Panc1 (cell line): ENCODE data around the gene SYNE1. TPM values are rescaled to one million over a fixed set of nuclear protein-coding genes. Genes with fewer than 3 reads are reported as not detected.

ENCODE experiments used
- ATAC-seq: fragments of 200-7000 bp; cut with Tn5 transposase; 2 replicates; pipeline ENCODE4 v1.9.1; 2020; ENCODE audit warnings: mild to moderate bottlenecking, moderate library complexity
- BruUV-seq: library from RNA; stranded (reverse); fragments of 400-500 nt; replicated peaks from 2 replicates; lab custom pipeline; 2021; lab: Mats Ljungman, UMichigan
- CTCF ChIA-PET: fragments of 300-600 bp; sonication (Branson Sonifier 250); formaldehyde crosslinking; loops from one replicate; lab custom pipeline; 2022; ENCODE audit warnings: antibody characterized with exemption; lab: Charles Lee
- POLR2A ChIA-PET: fragments of 300-600 bp; sonication (Branson Sonifier 250); formaldehyde crosslinking; loops from one replicate; lab custom pipeline; 2022; ENCODE audit warnings: antibody characterized with exemption; lab: Charles Lee
- DNase-seq: peaks from one replicate; pipeline ENCODE4 v3.0.0-alpha.2; 2010; ENCODE audit warnings: low read depth, low spot score
- H3K27ac ChIP-seq: 2 replicates; pipeline ENCODE4 v1.5.1; 2011; ENCODE audit warnings: mild to moderate bottlenecking, low read length, inconsistent platforms
- H3K27me3 ChIP-seq: fragments of 200-500 bp; sonication (Bioruptor generic); 2 replicates; pipeline ENCODE4 v1.6.0; 2014; ENCODE audit warnings: low read length, inconsistent platforms; ENCODE audit not compliant: control insufficient read depth, insufficient read depth
- H3K36me3 ChIP-seq: fragments of 200-500 bp; sonication (Bioruptor generic); 2 replicates; pipeline ENCODE4 v1.5.1; 2014; ENCODE audit warnings: inconsistent platforms, mild to moderate bottlenecking, low read length, moderate library complexity; ENCODE audit not compliant: control insufficient read depth, insufficient read depth
- H3K4me1 ChIP-seq: 2 replicates; pipeline ENCODE4 v1.5.1; 2011; ENCODE audit warnings: inconsistent platforms, mild to moderate bottlenecking, low read length, moderate library complexity; ENCODE audit not compliant: control insufficient read depth, insufficient read depth
- H3K4me3 ChIP-seq, 2 experiments: 2 replicates each; pipeline ENCODE4 v1.5.1; 2011 to 2012; ENCODE audit warnings: low read depth in 2 of 2, low read length in 2 of 2, mild to moderate bottlenecking in 2 of 2, inconsistent platforms in 1 of 2, moderate library complexity in 1 of 2
- H3K9me3 ChIP-seq: fragments of 200-500 bp; sonication (Bioruptor generic); 2 replicates; pipeline ENCODE4 v1.5.1; 2014; ENCODE audit warnings: low read depth, mild to moderate bottlenecking, inconsistent platforms, low read length, moderate library complexity; ENCODE audit not compliant: control insufficient read depth, insufficient read depth
- POLR2AphosphoS5 ChIP-seq: IDR thresholded peaks from 2 replicates; pipeline ENCODE4 v1.6.1; 2012; ENCODE audit warnings: mild to moderate bottlenecking, low read depth, low read length, moderate library complexity
- SIN3A ChIP-seq: IDR thresholded peaks from 2 replicates; pipeline ENCODE4 v1.6.1; 2012; ENCODE audit warnings: low read depth, mild to moderate bottlenecking, low read length, moderate library complexity, borderline replicate concordance; ENCODE audit not compliant: insufficient read depth
- TCF7L2 ChIP-seq: IDR thresholded peaks from 2 replicates; pipeline ENCODE4 v1.6.1; 2011; ENCODE audit warnings: mild to moderate bottlenecking, low read depth, low read length, inconsistent platforms
- in situ Hi-C: cut with HindIII; loops from 2 replicates; pipeline ENCODE4 v1.10.0; 2016; ENCODE audit warnings: low sequenced_read_pairs, low pct_unique_long_range_greater_than_20kb
- intact Hi-C: fragments of 100-400 bp; cut with micrococcal nuclease; formaldehyde crosslinking; loops from one replicate; pipeline ENCODE4 v1.10.0; 2022; ENCODE audit not compliant: unreplicated experiment
- total RNA-seq: library from RNA; stranded (reverse); gene quantifications from one replicate; pipeline ENCODE4 v1.2.1, GENCODE V29; 2021; ENCODE audit not compliant: unreplicated experiment
- TF ChIP-seq, protein P1 (sequence below): fragments of 450-650 bp; IDR thresholded peaks from 2 replicates; pipeline ENCODE4 v1.5.1; 2017; ENCODE audit warnings: mild to moderate bottlenecking
- TF ChIP-seq, protein P2 (sequence below), 2 experiments: IDR thresholded peaks; 2 replicates each; pipeline ENCODE4 v1.6.1; 2011 to 2012; ENCODE audit warnings: low read depth in 2 of 2, control low read depth in 1 of 2, low read length in 1 of 2, mild to moderate bottlenecking in 1 of 2, moderate library complexity in 1 of 2; ENCODE audit not compliant: insufficient read depth in 1 of 2

Gene SYNE1
- total RNA-seq, 1 experiment from 2014 or later, result 3.2 TPM

DNA sequence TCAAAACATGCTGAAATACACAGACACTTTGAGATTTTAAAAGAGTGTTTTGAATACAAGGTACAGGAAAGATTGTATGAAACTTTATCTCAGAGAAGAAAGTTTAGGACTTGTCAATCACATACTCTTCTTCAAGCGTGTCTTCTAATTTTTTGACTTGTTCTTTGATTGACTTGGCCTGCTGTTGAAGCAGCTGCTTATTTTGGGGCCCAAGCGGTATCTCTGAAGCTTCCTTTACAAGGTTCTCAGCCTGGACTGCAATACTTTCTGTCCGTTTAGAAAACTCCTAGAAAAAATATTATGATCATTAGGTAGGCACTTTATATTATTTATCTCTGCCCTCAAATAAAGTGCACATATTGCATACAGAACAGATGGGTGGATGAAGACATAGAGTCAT, 201.3 kb downstream of the SYNE1 start:
- ChIA-PET CTCF (no interaction called here), POLR2A (no interaction called here)
- no peaks in the 10 kb centered on the region for H3K4me1 ChIP-seq
- H3K4me3 ChIP-seq, result no peak overlapping the region
- intact Hi-C loops, result no loop called here
- no peak overlapping the region for H3K27ac ChIP-seq
- DNase-seq (no peak), ATAC-seq (no peak)
- H3K9me3 ChIP-seq, result no peaks in the 10 kb centered on the region
- TF ChIP-seq TCF7L2 (no peak), POLR2AphosphoS5 (no peak), SIN3A (no peak)
- TF ChIP-seq, protein P1, sequence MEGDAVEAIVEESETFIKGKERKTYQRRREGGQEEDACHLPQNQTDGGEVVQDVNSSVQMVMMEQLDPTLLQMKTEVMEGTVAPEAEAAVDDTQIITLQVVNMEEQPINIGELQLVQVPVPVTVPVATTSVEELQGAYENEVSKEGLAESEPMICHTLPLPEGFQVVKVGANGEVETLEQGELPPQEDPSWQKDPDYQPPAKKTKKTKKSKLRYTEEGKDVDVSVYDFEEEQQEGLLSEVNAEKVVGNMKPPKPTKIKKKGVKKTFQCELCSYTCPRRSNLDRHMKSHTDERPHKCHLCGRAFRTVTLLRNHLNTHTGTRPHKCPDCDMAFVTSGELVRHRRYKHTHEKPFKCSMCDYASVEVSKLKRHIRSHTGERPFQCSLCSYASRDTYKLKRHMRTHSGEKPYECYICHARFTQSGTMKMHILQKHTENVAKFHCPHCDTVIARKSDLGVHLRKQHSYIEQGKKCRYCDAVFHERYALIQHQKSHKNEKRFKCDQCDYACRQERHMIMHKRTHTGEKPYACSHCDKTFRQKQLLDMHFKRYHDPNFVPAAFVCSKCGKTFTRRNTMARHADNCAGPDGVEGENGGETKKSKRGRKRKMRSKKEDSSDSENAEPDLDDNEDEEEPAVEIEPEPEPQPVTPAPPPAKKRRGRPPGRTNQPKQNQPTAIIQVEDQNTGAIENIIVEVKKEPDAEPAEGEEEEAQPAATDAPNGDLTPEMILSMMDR, result no peak
- TF ChIP-seq, protein P2, sequence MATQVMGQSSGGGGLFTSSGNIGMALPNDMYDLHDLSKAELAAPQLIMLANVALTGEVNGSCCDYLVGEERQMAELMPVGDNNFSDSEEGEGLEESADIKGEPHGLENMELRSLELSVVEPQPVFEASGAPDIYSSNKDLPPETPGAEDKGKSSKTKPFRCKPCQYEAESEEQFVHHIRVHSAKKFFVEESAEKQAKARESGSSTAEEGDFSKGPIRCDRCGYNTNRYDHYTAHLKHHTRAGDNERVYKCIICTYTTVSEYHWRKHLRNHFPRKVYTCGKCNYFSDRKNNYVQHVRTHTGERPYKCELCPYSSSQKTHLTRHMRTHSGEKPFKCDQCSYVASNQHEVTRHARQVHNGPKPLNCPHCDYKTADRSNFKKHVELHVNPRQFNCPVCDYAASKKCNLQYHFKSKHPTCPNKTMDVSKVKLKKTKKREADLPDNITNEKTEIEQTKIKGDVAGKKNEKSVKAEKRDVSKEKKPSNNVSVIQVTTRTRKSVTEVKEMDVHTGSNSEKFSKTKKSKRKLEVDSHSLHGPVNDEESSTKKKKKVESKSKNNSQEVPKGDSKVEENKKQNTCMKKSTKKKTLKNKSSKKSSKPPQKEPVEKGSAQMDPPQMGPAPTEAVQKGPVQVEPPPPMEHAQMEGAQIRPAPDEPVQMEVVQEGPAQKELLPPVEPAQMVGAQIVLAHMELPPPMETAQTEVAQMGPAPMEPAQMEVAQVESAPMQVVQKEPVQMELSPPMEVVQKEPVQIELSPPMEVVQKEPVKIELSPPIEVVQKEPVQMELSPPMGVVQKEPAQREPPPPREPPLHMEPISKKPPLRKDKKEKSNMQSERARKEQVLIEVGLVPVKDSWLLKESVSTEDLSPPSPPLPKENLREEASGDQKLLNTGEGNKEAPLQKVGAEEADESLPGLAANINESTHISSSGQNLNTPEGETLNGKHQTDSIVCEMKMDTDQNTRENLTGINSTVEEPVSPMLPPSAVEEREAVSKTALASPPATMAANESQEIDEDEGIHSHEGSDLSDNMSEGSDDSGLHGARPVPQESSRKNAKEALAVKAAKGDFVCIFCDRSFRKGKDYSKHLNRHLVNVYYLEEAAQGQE (IDR thresholded peaks at IDR 0.05; ENCODE audit: insufficient read depth in 1 of 2, low read depth in 2 of 2, low read length in 1 of 2), result no peak
- in situ Hi-C loops, result no loop called here
- no peaks in the 10 kb centered on the region for H3K36me3 ChIP-seq
- BruUV-seq, result no TSS peak
- no peaks in the 10 kb centered on the region for H3K27me3 ChIP-seq

DNA sequence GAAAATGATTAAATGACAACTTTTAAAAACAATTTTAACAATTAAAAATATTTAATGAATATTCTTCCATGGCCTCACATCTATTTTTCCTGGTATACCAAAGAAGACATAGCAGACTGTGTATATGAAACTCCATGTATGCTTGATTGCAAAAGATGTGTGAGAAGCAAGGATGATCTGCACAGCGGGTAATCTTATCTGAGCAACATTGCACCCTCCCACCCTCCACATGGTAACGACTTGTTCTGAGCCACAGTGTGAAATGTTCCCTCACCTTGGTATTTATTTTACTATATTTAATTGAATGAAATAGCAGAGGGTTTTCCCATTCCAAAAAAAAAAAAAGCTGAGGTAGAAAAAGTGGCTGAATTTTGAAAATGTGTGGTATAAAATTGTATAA, 204.4 kb downstream of the SYNE1 start:
- H3K4me3 ChIP-seq, result no peak overlapping the region
- ATAC-seq (no peak), DNase-seq (no peak)
- intact Hi-C loops, result no loop called here
- in situ Hi-C loops, result no loop called here
- H3K9me3 ChIP-seq, result no peaks in the 10 kb centered on the region
- ChIA-PET POLR2A (no interaction called here), CTCF (no interaction called here)
- no peaks in the 10 kb centered on the region for H3K36me3 ChIP-seq
- BruUV-seq, result no TSS peak
- no peaks in the 10 kb centered on the region for H3K27me3 ChIP-seq
- no peak overlapping the region for H3K27ac ChIP-seq
- TF ChIP-seq, protein P2 (IDR thresholded peaks at IDR 0.05; ENCODE audit: insufficient read depth in 1 of 2, low read depth in 2 of 2, low read length in 1 of 2), result no peak
- TF ChIP-seq TCF7L2 (no peak), POLR2AphosphoS5 (no peak), SIN3A (no peak)
- TF ChIP-seq, protein P1, result no peak
- no peaks in the 10 kb centered on the region for H3K4me1 ChIP-seq
